Upper lobe of right lung (tissue), 1 donor: ENCODE measurements around the gene PERM1. TPM values are rescaled to one million over a fixed set of nuclear protein-coding genes. Genes with fewer than 3 reads are reported as not detected.
"Not testable (repeated sequence)": the region's sequence is repeated elsewhere in the genome, so short reads cannot be mapped to it uniquely, and the experiment has no call there.

Source experiments
- ATAC-seq: fragments of 200-7000 bp; cut with Tn5 transposase; one replicate; pipeline ENCODE4 v1.9.1; 2020; ENCODE audit warnings: mild to moderate bottlenecking, moderate library complexity
- DNase-seq: peaks from one replicate; pipeline ENCODE4 v3.0.0-alpha.2; 2020
- H3K27ac ChIP-seq: fragments of 200-600 bp; one replicate; pipeline ENCODE4 v1.8.0; 2022
- H3K27me3 ChIP-seq: fragments of 200-600 bp; one replicate; pipeline ENCODE4 v1.8.0; 2022; ENCODE audit warnings: mild to moderate bottlenecking
- H3K36me3 ChIP-seq: fragments of 200-600 bp; one replicate; pipeline ENCODE4 v1.8.0; 2022
- H3K4me1 ChIP-seq: fragments of 200-600 bp; one replicate; pipeline ENCODE4 v1.8.0; 2022
- H3K4me3 ChIP-seq: fragments of 200-600 bp; one replicate; pipeline ENCODE4 v1.8.0; 2022; ENCODE audit warnings: mild to moderate bottlenecking
- H3K9me3 ChIP-seq: fragments of 200-600 bp; one replicate; pipeline ENCODE4 v1.8.0; 2022
- intact Hi-C: fragments of 100-400 bp; cut with DNase I; formaldehyde crosslinking; loops from one replicate; pipeline ENCODE4 v1.11.0; 2022
- total RNA-seq: library from RNA; stranded (reverse); fragmentation: NEBNext Ultra II Directional; extraction: Animal tissue kit (Norgen Biotek cat#: 25700); gene quantifications from one replicate; pipeline ENCODE4 v1.2.1, GENCODE V29; 2021
- TF ChIP-seq, protein P1 (sequence below): fragments of 200-600 bp; IDR thresholded peaks from one replicate; pipeline ENCODE4 v1.8.0; 2022; ENCODE audit warnings: antibody characterized with exemption
- donor health status: DM: no; HTN: yes; CAD: no; lungs with severe emphysema.

PERM1 gene
- total RNA-seq, 1 donor from 2014 or later, result 0.35 TPM

- intact Hi-C loops, result no loop called here
- H3K27me3 ChIP-seq, result peaks cover 18% of the 10 kb centered on the region
- peak; percentile 57 for DNase-seq
- no peaks in the 10 kb centered on the region for H3K36me3 ChIP-seq
- TF ChIP-seq, protein P1, sequence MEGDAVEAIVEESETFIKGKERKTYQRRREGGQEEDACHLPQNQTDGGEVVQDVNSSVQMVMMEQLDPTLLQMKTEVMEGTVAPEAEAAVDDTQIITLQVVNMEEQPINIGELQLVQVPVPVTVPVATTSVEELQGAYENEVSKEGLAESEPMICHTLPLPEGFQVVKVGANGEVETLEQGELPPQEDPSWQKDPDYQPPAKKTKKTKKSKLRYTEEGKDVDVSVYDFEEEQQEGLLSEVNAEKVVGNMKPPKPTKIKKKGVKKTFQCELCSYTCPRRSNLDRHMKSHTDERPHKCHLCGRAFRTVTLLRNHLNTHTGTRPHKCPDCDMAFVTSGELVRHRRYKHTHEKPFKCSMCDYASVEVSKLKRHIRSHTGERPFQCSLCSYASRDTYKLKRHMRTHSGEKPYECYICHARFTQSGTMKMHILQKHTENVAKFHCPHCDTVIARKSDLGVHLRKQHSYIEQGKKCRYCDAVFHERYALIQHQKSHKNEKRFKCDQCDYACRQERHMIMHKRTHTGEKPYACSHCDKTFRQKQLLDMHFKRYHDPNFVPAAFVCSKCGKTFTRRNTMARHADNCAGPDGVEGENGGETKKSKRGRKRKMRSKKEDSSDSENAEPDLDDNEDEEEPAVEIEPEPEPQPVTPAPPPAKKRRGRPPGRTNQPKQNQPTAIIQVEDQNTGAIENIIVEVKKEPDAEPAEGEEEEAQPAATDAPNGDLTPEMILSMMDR, result no peak
- H3K27ac ChIP-seq, result no peak overlapping the region
- no peak for ATAC-seq
- no peaks in the 10 kb centered on the region for H3K4me1 ChIP-seq
- no peak overlapping the region for H3K4me3 ChIP-seq
- no peaks in the 10 kb centered on the region for H3K9me3 ChIP-seq
These were observed 11.6 kb upstream of the PERM1 start for GRCh38 chr1:993379-993995.

GRCh38 chr1:992362-992761 lies 10.5 kb upstream of the PERM1 start:
- Histone ChIP-seq H3K4me3 (no peak overlapping the region), H3K36me3 (no peaks in the 10 kb centered on the region), H3K27ac (no peak overlapping the region), H3K4me1 (no peaks in the 10 kb centered on the region), H3K9me3 (no peaks in the 10 kb centered on the region), H3K27me3 (peaks cover 7% of the 10 kb centered on the region)
- ATAC-seq (no peak), DNase-seq (no peak)
- intact Hi-C loops, result no loop called here
- TF ChIP-seq, protein P1, result no peak

GRCh38 chr1:991895-992294 lies 10.0 kb upstream of the PERM1 start:
- intact Hi-C loops, result no loop called here
- H3K27me3 ChIP-seq, result peaks cover 2% of the 10 kb centered on the region
- TF ChIP-seq, protein P1, result no peak
- no peaks in the 10 kb centered on the region for H3K36me3 ChIP-seq
- H3K4me3 ChIP-seq, result no peak overlapping the region
- no peaks in the 10 kb centered on the region for H3K4me1 ChIP-seq
- DNase-seq, result no peak
- no peaks in the 10 kb centered on the region for H3K9me3 ChIP-seq
- no peak for ATAC-seq
- no peak overlapping the region for H3K27ac ChIP-seq

DNA sequence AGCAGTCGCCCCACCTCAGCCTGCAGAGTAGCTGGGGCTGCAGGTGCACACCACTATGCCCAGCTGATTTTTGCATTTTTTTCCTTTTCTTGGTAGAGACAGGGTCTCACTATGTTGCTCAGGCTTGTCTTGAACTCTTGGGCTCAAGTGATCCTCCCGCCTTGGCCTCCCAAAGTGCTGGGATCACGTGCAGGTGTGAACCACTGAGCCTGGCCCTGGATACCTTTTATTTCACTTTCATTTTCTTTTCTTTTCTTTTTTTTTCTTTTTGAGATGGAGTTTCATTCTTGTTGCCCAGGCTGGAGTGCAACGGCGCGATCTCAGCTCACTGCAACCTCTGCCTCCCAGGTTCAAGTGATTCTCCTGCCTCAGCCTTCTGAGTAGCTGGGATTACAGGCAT lies 9.4 kb upstream of the PERM1 start:
- H3K4me1 ChIP-seq, H3K9me3 ChIP-seq, H3K27ac ChIP-seq, ATAC-seq, H3K4me3 ChIP-seq, DNase-seq, intact Hi-C loops, H3K36me3 ChIP-seq, H3K27me3 ChIP-seq: not testable (repeated sequence)

DNA sequence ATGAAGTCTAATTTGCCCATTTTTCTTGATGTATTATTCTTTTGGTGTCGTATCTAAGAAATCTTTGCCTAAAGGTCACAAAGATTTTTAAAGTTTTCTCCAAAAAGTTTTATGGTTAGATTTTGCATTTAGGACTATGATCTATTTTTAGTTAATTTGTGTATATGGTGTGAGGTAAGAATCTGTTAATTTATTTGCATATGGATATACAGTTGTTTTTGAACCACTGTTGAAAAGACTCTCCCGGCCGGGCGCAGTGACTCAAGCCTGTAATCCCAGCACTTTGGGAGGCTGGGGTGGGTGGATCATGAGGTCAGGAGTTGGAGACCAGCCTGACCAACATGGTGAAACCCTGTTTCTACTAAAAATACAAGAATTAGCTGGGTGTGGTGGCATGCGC lies 6.2 kb upstream of the PERM1 start:
- not testable (repeated sequence) for DNase-seq, H3K27me3 ChIP-seq, H3K9me3 ChIP-seq, H3K4me3 ChIP-seq, H3K27ac ChIP-seq, H3K36me3 ChIP-seq, H3K4me1 ChIP-seq, ATAC-seq
- intact Hi-C loops, result loop anchor here (10.0 kb wide), 1 partner anchor 77 kb away; no protein-coding TSS in a partner anchor

DNA sequence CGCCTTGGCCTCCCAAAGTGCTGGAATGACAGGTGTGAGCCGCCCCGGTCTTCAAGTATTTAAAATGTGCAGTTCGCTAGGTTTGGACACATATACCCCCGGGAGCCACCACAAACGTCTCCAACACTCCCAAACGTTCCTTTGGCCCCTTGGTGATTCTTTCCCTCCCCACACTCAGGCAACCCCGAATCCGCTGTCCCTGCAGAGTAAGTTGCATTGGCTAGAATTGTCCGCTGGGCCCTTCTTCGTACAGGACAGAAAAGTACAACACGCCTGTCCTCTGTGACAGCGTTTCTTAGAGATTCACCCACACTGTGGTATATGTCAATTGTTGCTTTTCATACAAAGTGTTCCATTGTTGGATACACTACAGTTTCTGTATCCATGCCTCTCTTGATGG lies 3.2 kb upstream of the PERM1 start:
- no peak for DNase-seq

More for the DNA sequence above, 3.2 kb upstream of the PERM1 start:
- no peak overlapping the region for H3K27ac ChIP-seq
- ATAC-seq, result no peak
- intact Hi-C loops, result loop anchor here (10.0 kb wide), 1 partner anchor 80 kb away; no protein-coding TSS in a partner anchor
- TF ChIP-seq, protein P1, result no peak
- peaks cover 15% of the 10 kb centered on the region for H3K27me3 ChIP-seq
- H3K9me3 ChIP-seq, result no peaks in the 10 kb centered on the region
- H3K4me1 ChIP-seq, result no peaks in the 10 kb centered on the region
- H3K4me3 ChIP-seq, result no peak overlapping the region
- no peaks in the 10 kb centered on the region for H3K36me3 ChIP-seq
